HG03280 (cell line): Measurements from ENCODE around the gene PRSS57.
"Not testable (repeated sequence)": the region's sequence is repeated elsewhere in the genome, so short reads cannot be mapped to it uniquely, and the experiment has no call there.

Experiments
- ATAC-seq: cut with Tn5 transposase; IDR thresholded peaks from one replicate; pipeline ENCODE4 v1.9.1; 2021; ENCODE audit warnings: mild to moderate bottlenecking, moderate library complexity; ENCODE audit not compliant: unreplicated experiment

PRSS57 gene

DNA sequence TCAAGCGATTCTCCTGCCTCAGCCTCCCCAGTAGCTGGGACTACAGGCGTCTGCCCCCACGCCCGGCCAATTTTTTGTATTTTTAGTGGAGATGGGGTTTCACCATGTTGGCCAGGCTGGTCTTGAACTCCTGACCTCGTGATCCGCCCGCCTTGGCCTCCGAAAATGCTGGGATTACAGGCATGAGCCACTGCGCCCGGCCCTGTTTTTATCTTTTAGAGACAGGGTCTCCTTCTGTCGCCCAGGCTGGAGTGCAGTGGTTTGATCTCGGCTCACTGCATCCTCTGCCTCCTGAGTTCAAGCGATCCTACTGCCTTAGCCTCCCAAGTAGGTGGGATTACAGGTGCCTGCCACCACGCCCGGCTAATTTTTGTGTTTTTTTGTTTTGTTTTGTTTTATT, 3.3 kb upstream of the PRSS57 start:
- not testable (repeated sequence) for ATAC-seq

- ATAC-seq: no peak
Observed at GRCh38 chr19:694481-695351, 536 bp downstream of the PRSS57 start.

DNA sequence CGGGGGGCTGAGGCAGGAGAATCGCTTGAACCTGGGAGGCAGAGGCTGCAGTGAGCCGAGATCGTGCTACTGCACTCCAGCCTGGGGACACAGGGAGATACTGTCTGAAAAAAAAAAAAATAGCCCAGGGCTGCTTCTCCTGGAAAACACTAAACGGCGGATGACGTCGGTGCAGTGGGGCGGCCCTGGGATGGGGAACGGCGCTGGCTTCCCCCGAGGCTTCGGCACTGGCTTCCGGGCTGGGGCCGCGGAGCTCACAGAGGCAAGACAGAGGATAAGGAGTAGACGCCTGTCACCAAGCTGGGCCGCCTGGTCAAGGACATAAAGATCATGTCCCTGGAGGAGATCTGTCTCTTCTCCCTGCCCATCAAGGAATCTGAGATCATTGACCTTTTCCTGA, 5.0 kb downstream of the PRSS57 start:
- no peak for ATAC-seq

DNA sequence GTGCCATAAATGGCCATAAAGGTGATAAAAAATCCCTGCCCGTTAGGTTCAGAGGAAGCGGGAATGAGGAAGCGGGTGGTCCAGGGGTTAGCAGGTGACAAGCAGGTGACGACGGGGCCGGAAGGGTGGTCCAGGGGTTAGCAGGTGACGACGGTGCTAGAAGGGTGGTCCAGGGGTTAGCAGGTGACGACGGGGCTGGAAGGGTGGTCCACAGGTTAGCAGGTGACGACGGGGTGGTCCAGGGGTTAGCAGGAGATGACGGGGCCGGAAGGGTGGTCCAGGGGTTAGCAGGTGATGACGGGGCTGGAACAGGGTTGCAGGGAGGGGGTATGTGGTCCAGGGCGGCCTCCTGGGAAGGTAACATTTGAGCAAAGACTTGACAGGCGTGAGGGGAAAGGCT, 6.3 kb downstream of the PRSS57 start:
- no peak for ATAC-seq

GRCh38 chr19:688214-688613, 7.0 kb downstream of the PRSS57 start:
- no peak for ATAC-seq

DNA sequence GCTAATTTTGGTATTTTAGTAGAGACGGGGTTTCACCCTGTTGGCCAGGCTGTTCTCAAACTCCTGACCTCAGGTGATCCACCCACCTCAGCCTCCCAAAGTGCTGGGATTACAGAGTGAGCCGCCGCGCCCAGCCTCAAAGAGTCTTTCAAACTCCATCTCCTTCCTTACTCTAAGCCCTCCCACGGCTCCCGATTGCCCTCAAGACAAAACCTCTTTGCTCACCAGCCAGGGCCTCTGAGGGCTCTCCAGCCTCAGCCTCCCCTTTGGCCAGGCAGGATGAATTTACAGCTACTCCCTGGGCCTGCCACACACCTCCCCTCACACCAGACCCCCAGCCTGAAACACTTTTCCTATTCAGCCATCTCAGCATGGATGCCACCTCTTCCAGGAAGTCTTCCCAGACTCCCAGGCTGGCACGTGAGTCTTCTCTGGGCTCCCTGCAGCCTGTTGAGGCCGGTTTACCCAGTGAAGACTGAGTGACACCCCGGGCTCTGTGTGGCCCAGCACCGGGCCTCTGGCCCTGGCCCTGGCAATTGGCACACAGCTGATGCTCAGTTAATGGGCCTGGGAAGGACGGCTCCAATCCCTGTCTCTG, 7.6 kb downstream of the PRSS57 start:
- no peak for ATAC-seq

DNA sequence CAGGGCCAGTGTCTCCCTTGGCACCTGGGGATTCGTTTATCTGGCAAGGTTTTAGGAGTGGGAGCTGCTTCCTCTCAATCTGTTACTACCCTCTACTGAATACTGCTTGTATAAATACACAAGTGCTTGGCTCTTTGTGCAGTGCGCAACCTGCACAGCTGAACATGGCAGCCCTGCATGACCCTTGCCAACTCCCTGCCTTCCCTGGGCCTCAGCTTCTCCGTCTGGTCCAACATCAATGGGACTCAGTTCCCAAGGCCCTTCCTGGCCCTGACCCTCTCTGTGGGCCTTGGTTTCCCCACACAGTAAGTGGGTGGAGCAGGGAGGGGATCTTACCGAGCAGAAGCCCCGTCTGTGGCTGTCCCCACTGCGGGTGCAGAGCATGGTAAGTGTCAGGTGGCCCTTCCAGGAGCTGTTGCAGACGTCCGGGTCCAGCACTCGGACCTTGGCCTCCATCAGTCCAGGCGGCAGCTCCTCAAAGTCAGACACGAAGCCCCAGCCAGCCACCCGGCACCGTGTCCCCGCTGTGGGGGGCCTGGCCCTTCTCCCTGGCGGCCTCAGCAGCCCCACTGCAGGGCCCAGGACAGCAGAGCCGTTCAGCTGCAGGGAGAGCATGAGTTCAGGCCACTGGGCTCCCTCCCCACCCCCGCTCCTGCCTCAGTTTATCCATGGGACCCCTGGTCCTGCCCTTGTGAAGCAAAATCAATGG, 8.5 kb downstream of the PRSS57 start:
- ATAC-seq: no peak

DNA sequence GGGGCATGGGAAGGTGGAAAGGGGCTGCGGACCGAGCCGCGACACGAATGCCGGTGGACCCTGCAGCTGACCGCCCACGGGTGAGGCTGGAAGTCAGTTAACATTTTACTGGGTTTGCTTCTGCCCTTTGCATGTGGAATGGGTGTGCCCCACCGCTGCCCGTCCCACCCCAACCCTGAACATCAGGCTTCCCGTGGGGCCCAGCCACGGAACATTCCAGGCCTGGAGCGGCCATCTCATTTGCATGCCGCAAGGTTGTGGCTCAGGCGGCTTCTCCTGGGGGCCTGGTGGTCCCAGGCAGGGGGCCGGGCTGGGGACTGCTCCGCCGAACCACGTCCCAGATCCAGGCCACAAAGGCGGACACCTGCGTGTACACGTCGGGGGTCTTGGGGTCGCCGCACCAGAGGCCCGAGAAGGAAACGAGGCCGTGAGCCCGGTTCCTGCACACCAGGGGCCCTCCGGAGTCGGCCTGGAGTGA, 9.8 kb downstream of the PRSS57 start:
- no peak for ATAC-seq

DNA sequence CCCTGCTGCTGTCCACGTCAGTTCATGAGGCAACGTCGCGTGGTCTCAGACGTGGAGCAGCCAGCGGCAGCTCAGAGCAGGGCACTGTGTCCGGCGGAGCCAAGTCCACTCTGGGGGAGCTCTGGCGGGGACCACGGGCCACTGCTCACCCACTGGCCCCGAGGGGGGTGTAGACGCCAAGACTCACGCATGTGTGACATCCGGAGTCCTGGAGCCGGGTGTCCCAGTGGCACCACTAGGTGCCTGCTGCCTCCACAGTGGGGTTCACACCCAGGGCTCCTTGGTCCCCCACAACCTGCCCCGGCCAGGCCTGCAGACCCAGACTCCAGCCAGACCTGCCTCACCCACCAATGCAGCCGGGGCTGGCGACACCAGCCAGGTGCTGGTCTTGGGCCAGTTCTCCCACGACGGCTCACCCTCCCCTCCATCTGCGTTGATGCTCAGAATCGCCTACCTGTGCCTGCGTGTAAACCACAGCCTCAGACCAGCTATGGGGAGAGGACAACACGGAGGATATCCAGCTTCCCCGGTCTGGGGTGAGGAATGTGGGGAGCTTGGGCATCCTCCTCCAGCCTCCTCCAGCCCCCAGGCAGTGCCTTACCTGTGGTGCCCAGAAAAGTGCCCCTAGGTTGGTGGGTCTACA, 12.5 kb downstream of the PRSS57 start:
- ATAC-seq: no peak

DNA sequence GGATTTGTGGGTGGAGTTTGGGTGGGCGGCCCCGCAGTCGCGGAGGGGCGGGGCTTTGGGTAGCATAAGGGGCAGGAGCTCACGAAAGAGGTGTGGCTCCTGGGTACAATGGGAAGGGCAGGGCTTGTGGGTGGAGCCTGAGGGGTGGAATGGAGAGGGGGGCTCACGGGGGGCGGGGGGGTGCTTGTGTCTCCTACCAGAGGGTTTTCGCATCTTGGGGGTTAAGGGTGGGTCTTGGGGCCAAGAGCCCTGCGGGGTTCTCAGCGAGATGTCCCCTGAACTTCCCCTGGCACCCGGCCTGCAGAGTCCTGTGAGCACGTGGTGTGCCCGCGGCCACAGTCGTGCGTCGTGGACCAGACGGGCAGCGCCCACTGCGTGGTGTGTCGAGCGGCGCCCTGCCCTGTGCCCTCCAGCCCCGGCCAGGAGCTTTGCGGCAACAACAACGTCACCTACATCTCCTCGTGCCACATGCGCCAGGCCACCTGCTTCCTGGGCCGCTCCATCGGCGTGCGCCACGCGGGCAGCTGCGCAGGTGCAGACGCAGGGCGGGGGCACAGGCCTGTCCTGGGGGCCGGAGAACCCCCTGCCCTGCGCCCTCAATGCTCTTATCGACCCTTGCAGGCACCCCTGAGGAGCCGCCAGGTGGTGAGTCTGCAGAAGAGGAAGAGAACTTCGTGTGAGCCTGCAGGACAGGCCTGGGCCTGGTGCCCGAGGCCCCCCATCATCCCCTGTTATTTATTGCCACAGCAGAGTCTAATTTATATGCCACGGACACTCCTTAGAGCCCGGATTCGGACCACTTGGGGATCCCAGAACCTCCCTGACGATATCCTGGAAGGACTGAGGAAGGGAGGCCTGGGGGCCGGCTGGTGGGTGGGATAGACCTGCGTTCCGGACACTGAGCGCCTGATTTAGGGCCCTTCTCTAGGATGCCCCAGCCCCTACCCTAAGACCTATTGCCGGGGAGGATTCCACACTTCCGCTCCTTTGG, 13.9 kb downstream of the PRSS57 start:
- ATAC-seq: no peak

GRCh38 chr19:680287-681028, 14.8 kb downstream of the PRSS57 start:
- ATAC-seq: peak; percentile 72

DNA sequence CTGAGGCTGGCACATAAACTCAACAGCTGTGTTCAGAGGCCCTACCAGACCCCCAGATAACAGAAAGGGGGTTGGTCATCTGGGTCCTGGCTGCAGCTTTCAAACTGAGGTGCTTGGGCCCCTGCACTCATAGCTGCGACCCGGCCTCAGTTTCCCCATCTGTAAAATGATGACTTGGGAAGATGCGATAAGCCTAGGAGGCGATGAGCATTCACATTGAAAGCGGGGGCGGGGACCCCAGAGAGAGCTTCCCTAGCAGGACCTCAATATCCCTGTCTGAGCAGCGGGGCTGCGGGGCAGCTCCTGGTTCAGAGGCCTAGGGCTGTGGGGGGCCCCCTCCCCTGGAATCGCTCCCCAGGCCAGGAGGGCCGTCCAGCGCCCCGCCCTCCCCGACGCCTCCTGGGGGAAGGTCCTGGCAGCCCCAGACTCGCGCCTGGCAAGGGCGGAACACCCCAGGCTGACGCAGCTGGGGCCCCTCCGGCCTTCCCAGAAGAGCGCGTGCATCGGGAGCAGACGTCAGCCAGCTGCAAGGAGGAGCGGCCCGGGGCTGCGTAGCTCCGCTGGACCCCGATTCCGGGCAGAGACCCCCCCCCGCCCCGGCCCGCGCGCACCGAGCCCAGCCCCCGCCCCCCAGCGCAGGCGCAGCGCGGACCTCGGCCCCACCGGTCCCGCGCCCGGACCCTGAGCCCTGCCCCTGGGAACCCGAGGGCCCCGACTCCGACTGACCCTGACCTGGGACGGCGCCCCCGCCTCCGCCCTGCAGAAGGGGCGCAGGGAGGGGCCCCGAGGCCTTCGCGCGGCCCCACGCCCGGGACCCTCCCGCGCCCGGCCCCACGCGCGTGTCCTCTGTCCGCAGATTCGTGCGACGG, 15.6 kb downstream of the PRSS57 start:
- ATAC-seq: peak; percentile 10

GRCh38 chr19:678791-679388, 16.4 kb downstream of the PRSS57 start:
- no peak for ATAC-seq

DNA sequence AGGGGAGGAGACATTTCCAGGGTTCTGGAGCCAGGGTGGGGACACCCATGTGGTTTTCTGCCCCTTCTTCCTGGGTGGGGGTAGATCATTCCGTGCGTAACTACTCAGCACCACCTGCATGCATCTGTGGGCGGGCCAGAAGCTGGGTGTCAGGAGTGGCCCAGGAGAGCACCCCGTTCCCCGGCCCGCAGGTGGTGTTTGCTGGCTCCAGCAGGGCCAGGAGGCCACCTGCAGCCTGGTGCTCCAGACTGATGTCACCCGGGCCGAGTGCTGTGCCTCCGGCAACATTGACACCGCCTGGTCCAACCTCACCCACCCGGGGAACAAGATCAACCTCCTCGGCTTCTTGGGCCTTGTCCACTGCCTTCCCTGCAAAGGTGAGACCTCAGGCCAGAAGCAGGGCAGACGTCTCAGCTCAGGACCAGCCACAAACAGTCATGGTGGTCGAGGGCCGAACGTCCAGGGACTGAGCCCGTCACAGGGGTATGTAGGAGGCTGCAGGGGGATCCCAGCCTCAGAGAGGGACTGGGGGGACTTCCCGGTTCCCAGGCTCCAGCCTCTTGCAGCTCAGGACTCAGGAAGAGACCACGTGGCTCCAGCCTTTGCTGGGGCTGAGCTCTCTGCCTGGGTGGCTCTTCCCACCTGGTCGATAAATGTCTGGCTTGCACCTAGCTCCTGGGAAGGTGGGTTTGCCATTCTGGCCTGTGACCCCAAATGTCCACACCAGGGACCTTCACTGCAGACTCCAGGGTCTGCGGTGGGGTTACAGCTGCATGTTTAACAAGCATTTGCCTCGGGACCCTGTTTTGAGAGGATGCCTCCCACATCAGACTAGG, 17.4 kb downstream of the PRSS57 start:
- no peak for ATAC-seq

DNA sequence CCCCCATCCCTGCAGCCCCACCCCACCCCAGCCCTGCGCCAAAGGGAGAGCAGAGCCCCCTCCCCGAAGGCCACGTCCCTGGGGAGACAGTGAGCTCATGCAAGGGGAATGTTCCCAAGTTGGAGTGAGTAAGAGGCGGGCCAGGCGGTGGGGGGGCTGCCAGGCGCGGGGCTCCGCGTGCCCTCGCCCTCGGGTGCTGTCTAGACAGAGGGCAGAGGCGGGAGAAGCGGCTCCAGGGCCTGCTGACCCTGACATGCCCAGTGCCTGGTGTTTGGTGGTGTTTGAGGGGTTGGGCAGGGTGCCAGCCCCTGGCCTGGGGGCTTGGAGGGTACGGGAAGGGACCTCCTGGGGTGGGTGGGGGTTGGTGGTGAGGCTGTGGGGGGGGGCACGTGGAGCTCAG, 18.1 kb downstream of the PRSS57 start:
- no peak for ATAC-seq

DNA sequence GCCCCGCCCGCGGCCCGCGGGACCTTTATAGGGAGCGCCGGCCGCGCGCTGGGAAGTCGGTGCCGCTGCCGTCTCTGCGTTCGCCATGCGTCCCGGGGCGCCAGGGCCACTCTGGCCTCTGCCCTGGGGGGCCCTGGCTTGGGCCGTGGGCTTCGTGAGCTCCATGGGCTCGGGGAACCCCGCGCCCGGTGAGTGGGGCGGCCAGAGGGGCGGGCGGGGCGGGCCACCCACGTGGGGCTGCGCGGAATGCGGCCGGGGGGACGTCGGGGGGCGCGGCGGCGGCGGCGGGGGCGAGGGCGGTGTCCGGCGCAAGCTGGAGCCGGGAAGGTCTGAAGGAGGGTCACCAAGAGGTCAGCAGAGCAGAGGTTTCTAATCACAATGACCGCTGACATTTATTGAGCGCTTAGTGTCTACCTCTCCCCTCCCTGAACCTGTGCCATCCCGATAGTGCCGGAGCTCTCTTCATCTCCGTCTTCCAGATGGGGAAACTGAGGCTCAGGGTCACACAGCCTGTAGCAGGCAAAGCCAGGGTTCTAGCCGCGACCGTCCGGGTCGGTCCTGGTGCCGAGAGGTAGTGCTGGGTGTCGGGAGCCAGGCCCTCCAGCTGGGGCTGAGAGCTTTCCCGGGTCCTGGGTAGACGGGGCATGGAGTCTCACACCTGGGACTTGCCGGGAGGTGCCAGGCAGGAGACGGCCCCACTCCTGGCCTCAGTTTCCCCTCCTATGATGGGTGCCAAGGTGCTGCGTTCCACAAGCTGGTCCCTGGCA, 18.7 kb downstream of the PRSS57 start, which contains the start of gene FSTL3:
Gene FSTL3 (plus strand): TSS at position 54 of the 767 bp plus-strand sequence. CDS start 32 bp downstream, at position 86.
- no peak for ATAC-seq
